ENCODE data around the gene TGOLN2.
A peak's percentile ranks its signal among the peaks of the same experiment; 100 is the strongest.

Gene TGOLN2

DNA sequence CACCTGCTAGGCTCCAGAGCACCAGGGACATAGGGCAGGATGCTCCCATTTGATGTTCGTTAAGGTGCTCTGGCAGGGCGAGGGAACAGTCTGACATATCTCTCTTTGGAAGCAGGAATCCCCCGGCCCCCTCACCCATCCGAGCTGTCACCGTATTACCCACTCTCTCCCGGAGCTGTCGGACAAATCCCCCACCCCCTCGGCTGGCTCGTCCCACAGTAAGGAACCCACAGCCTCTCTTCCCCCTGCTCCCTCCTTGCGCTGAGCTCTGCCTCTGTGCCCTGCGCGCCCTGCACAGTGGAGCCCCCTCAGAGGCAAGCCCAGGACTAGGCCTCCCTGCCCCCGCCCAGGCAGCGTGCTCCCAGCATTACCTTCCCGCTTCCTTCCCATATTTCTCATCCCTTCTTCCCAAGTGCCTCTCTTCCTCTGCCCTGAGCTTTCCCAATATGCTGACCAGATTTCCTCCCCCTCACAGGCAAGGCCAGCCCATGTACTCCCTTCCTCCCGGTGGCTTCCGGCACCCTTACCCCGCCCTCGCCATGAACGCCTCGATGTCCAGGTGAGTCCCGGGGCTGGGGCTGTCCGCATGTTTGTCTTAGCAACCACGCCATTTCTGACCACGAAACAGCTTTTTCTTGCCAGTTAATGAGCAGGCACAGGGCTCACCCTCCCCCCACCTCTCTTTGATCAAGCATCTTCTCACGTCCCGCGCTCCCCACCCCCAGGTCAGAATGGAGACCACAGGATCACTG is 23.8 kb downstream of the TGOLN2 start:
- TF ChIP-seq, protein P1, sequence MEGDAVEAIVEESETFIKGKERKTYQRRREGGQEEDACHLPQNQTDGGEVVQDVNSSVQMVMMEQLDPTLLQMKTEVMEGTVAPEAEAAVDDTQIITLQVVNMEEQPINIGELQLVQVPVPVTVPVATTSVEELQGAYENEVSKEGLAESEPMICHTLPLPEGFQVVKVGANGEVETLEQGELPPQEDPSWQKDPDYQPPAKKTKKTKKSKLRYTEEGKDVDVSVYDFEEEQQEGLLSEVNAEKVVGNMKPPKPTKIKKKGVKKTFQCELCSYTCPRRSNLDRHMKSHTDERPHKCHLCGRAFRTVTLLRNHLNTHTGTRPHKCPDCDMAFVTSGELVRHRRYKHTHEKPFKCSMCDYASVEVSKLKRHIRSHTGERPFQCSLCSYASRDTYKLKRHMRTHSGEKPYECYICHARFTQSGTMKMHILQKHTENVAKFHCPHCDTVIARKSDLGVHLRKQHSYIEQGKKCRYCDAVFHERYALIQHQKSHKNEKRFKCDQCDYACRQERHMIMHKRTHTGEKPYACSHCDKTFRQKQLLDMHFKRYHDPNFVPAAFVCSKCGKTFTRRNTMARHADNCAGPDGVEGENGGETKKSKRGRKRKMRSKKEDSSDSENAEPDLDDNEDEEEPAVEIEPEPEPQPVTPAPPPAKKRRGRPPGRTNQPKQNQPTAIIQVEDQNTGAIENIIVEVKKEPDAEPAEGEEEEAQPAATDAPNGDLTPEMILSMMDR (conservative IDR thresholded peaks at IDR 0.05; ENCODE audit: low read depth, low read length), result no peak
- H3K4me3 ChIP-seq (ENCODE audit: low read length), result no peak overlapping the region
- no peak for DNase-seq (ENCODE audit: low read depth)

DNA sequence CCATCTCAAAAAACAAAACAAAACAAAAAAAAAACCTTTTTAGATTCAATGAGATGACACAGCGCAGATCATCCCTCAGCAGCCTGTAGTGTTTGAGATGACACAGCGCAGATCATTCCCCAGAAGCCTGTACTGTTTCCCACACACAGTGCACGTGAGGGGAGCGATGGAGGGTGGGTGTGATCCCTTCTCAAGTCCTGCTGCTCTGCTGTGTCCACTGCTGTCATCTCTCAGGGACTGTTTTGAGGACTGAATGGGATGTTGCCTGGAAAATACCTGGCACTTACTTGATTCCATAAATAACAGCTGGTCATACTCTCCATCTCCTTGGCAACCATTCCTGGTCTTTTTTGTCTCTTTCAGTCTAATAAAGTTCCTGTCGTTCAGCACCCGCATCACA is 25.7 kb downstream of the TGOLN2 start:
- H3K4me3 ChIP-seq (ENCODE audit: low read length), result no peak overlapping the region
- no peak for DNase-seq (ENCODE audit: low read depth)
- TF ChIP-seq, protein P1 (conservative IDR thresholded peaks at IDR 0.05; ENCODE audit: low read depth, low read length), result no peak

DNA sequence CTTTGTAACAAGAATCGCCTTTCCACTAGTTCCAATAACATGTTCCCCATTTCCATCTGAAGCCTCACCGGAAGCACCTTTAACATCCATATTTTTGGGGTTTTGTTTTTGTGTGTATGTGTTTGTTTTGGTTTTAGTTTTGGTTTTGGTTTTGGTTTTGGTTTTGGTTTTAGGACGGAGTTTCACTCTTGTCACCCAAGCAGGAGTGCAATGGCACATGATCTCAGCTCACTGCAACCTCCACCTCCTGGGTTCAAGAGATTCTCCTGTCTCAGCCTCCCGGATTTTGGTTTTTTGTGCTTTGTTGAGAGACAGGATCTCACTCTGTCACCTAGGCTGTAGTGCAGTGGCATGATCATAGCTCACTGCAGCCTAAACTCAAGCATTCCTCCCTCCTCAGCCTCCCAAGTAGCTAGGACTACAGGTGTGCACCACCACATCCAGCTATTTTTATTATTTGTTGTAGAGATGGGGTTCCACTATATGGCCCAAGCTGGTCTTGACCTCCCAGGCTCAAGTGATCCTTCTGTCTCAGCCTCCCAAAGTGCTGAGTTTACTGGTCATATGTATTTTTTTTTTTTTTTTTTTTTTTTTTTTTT is 36.3 kb downstream of the TGOLN2 start:
- TF ChIP-seq, protein P1 (conservative IDR thresholded peaks at IDR 0.05; ENCODE audit: low read depth, low read length), result no peak
- no peak overlapping the region for H3K4me3 ChIP-seq (ENCODE audit: low read length)
- DNase-seq (ENCODE audit: low read depth), result no peak

DNA sequence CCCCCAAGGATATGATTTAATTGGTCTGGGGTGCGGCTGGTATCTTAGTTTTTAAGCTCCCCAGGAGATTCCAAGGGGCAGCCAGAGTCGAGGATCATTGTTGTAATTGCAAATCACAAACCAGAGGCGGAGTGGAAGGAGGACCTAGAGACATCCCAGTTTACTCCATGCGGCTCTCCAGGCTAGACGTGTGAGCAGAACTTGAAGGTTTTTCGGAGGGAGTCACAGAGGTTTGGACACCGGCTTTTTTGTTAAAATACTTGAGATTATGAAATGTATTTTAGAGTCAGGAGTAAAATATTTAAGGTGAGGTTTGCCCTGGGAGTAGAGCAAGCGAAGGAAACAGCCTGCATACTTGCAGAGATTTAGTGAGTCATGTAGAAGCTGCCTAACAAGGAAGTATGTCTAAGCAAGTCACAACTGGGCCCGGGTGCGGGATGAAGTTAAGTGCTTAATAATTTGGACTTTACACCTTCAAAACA is 39.5 kb downstream of the TGOLN2 start:
- DNase-seq (ENCODE audit: low read depth), result peak; percentile 91
- TF ChIP-seq, protein P1 (conservative IDR thresholded peaks at IDR 0.05; ENCODE audit: low read depth, low read length), result no peak

DNA sequence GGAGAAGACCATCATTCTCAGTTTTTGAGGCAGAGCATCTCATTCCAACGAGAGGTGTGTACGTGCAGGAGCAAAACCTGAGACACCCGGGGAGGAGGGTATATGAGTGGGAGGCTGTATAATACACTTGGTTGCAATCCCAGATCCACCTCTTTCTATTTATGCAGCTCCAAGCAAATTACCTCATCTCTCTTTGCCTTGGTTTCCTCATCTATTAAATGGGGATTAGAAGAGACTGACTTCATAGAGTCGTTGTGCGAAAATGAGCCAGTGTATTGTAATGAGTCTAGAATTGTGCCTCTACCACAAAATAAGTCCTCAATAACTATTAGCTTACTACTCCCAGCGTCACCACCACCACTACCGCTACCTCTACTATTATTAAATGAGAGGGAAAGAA is 40.1 kb downstream of the TGOLN2 start:
- no peak for DNase-seq (ENCODE audit: low read depth)
- TF ChIP-seq, protein P1 (conservative IDR thresholded peaks at IDR 0.05; ENCODE audit: low read depth, low read length), result no peak
- H3K4me3 ChIP-seq (ENCODE audit: low read length), result peak overlapping the region; percentile 4

More for the DNA sequence above, 39.5 kb downstream of the TGOLN2 start:
- H3K4me3 ChIP-seq (ENCODE audit: low read length), result peak overlapping the region; percentile 4

DNA sequence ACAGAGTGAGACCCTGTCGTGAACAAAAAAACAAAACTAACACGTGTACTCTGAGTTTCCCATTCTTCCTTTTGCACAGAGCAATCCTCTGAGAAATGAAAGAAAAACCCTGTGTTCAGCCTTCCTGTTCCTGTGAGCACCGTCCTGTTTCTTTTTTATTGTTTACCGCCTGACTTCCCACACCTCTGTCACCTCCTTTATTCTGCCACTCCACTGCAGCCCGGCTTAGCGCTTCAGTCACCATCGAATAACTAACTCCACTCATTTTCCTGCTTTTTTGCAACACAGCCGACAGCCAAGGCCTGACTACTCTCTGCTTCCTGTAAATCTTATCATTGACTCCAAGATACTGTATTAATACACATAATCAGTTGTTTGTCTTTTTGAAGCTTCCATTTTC is 40.9 kb downstream of the TGOLN2 start:
- H3K4me3 ChIP-seq (ENCODE audit: low read length), result no peak overlapping the region
- DNase-seq (ENCODE audit: low read depth), result no peak
- TF ChIP-seq, protein P1 (conservative IDR thresholded peaks at IDR 0.05; ENCODE audit: low read depth, low read length), result no peak

DNA sequence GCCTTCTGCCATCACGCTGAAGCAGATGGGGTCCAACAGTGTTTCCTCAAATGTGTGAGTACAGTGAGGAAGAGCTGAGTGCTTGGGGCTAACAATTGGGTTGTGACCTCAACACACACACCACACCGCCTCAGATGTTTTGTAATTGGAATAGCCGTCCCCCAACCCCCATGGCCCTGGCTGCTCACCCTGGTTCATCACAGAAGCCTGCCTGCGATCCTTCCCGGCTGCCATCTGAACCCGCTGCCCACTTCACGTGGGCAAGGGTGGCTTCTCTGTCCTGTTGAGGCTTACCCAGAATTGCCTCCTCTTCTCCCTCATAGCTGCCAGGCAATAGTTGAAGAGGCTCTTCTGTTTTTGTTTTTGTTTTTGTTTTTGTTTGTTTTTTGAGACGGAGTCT is 44.1 kb downstream of the TGOLN2 start:
- TF ChIP-seq, protein P1 (conservative IDR thresholded peaks at IDR 0.05; ENCODE audit: low read depth, low read length), result no peak
- H3K4me3 ChIP-seq (ENCODE audit: low read length), result no peak overlapping the region
- DNase-seq (ENCODE audit: low read depth), result no peak

Measured in retinal pigment epithelial cell (primary cell).